ENCODE data around the gene BFSP2.
A peak's percentile ranks its signal among the peaks of the same experiment; 100 is the strongest.
"Not testable (repeated sequence)": the region's sequence is repeated elsewhere in the genome, so short reads cannot be mapped to it uniquely, and the experiment has no call there.

The BFSP2 gene

GRCh38 chr3:133479895-133480669, 80.2 kb downstream of the BFSP2 start:
- DNase-seq: no peak
- ATAC-seq: peak; percentile 21

- DNase-seq, ATAC-seq: not testable (repeated sequence)
Observed at GRCh38 chr3:133482474-133482873, 82.6 kb downstream of the BFSP2 start.

GRCh38 chr3:133486658-133487057, 86.8 kb downstream of the BFSP2 start:
- DNase-seq: no peak
- ATAC-seq: no peak

- no peak for ATAC-seq
Observed at GRCh38 chr3:133487204-133487603, 87.3 kb downstream of the BFSP2 start.

GRCh38 chr3:133487920-133488540, 88.2 kb downstream of the BFSP2 start:
- ATAC-seq (no peak), DNase-seq (peak; percentile 71)

More at GRCh38 chr3:133487204-133487603, 87.3 kb downstream of the BFSP2 start:
- no peak for DNase-seq

GRCh38 chr3:133488785-133489367, 89.0 kb downstream of the BFSP2 start:
- ATAC-seq: no peak
- no peak for DNase-seq

GRCh38 chr3:133489466-133490085, 89.7 kb downstream of the BFSP2 start:
- no peak for DNase-seq
- no peak for ATAC-seq

- DNase-seq: peak; percentile 78
- ATAC-seq: peak; percentile 88
Observed at GRCh38 chr3:133490468-133491351, 90.9 kb downstream of the BFSP2 start.

- ATAC-seq (no peak), DNase-seq (no peak)
Observed at GRCh38 chr3:133491481-133492059, 91.7 kb downstream of the BFSP2 start.

- peak; percentile 25 for DNase-seq
- ATAC-seq: peak; percentile 54
Observed at GRCh38 chr3:133492159-133492741, 92.4 kb downstream of the BFSP2 start.

- DNase-seq (no peak), ATAC-seq (no peak)
Observed at GRCh38 chr3:133494469-133494868, 94.6 kb downstream of the BFSP2 start.

- DNase-seq, ATAC-seq: not testable (repeated sequence)
Observed at GRCh38 chr3:133502542-133502941, 102.7 kb downstream of the BFSP2 start.

- DNase-seq: no peak
- no peak for ATAC-seq
Observed at GRCh38 chr3:133503409-133503808, 103.6 kb downstream of the BFSP2 start.

GRCh38 chr3:133504736-133505135, 104.9 kb downstream of the BFSP2 start:
- no peak for DNase-seq
- ATAC-seq: no peak

GRCh38 chr3:133505813-133506212, 106.0 kb downstream of the BFSP2 start:
- DNase-seq (no peak), ATAC-seq (no peak)

- peak; percentile 20 for DNase-seq
Observed at GRCh38 chr3:133506215-133506901, 106.5 kb downstream of the BFSP2 start.

GRCh38 chr3:133509488-133509887, 109.6 kb downstream of the BFSP2 start:
- DNase-seq (no peak), ATAC-seq (no peak)

More at GRCh38 chr3:133506215-133506901, 106.5 kb downstream of the BFSP2 start:
- ATAC-seq: peak; percentile 81

- no peak for DNase-seq
- no peak for ATAC-seq
Observed at GRCh38 chr3:133512416-133513089, 112.7 kb downstream of the BFSP2 start.

- no peak for DNase-seq
- no peak for ATAC-seq
Observed at GRCh38 chr3:133514418-133514817, 114.6 kb downstream of the BFSP2 start.

- DNase-seq (no peak), ATAC-seq (no peak)
Observed at GRCh38 chr3:133515127-133515526, 115.3 kb downstream of the BFSP2 start.

Data from stimulated activated naive CD8-positive, alpha-beta T cell treated with anti-CD3 and anti-CD28 coated beads, Interleukin-15, Interleukin-2, amounts not matched to agents 100 U/mL and 50 U/mL, for 24 hours (primary cell).